ENCODE results near the gene FASLG. TPM values are rescaled to one million over a fixed set of nuclear protein-coding genes. Genes with fewer than 3 reads are reported as not detected.

The FASLG gene
- total and polyA plus RNA-seq, 10 of the 15 experiments (the other 5 are each of a cell fraction or from before 2014, with no cell fraction given) = 0.05 to 4.0 (median 0.09) TPM; not detected in 2

DNA sequence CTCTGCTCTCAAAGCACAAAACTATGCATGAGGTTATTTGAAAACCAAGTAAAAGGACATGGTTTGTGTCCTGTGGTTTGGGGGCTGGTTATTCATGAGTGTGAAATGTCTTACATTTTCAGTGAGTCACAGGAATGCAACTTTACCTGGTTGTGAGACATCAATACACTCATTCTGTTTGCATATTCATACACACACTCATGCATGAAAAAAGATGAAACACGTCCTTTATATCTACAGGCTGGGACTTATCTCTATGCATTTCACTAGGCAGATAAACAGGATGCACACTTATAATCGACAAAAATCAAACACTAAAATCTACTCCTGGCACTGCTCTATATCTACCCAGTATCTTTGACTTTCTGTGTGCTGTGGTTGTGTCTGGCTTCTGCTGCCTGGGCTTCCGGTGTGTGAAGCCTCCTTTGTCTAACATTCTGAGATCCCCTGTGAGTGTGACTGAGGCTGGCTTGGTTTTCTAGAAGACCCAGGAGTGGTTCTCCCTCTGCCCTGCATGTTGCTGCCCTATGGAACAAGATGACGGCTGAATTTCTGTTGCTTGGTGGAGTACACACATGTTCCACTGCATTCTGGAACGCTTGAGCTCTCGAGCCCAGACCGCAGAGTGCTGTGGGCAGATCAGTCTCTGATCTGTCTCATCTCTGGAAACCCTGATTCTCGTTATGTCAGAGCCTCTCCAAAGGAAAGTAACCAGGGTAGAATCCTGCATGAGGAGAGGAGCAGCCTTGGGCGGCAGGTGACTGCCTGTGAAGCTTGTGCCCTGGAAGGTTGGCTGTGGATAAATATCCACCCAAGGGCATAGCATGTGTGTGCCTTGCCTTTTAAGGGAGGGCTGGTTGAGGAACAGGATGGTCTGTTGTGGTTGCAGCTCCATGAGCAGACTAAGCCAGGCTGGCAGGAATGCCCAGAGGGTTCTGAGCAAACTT lies 19.7 kb upstream of the FASLG start:
- Histone ChIP-seq H3K27me3 (replicated peaks in 1 of 2; ENCODE audit: control insufficient read depth in 2 of 2, insufficient read depth in 2 of 2, low read length in 1 of 2) (peaks cover 0 to 5% of the 10 kb centered on the region in 2 experiments; a peak in 2 of 4 replicates), H3K4me3 (no peak overlapping the region; the same call in 1 of the 2 replicates), H3K4me2 (ENCODE audit: control insufficient read depth, insufficient read depth) (peak overlapping the region; percentile 80), H2AFZ (ENCODE audit: control insufficient read depth, low read depth, low read length) (no peak overlapping the region; the same call in 1 of the 2 replicates), H3K27ac (ENCODE audit: control insufficient read depth, insufficient read depth) (no peak overlapping the region), H3K36me3 (ENCODE audit: control insufficient read depth in 2 of 2, insufficient read depth in 2 of 2, low read length in 1 of 2) (no peaks in the 10 kb centered on the region), H3K79me2 (ENCODE audit: control insufficient read depth, insufficient read depth, low read length) (no peaks in the 10 kb centered on the region), H4K20me1 (ENCODE audit: control insufficient read depth, insufficient read depth) (no peaks in the 10 kb centered on the region), H3K4me1 (ENCODE audit: control insufficient read depth, insufficient read depth, low read length) (peaks cover 31% of the 10 kb centered on the region), H3K9ac (ENCODE audit: control insufficient read depth, insufficient read depth, low read length) (no peak overlapping the region), H3K9me3 (replicated peaks; ENCODE audit: control insufficient read depth, insufficient read depth, low read length) (no peaks in the 10 kb centered on the region)
- in situ Hi-C loops (cut with MboI) = no loop called here
- RAD21 ChIA-PET (ENCODE audit: unreplicated experiment) = interaction anchor here (0.6 kb wide), 1 partner anchor 23 kb away, joined by 3 read pairs; no protein-coding TSS in a partner anchor
- POLR2A ChIA-PET = no interaction called here
- WGBS (ENCODE audit: insufficient coverage, insufficient replicate concordance, low lambda C conversion rate, missing lambda C conversion rate) = 0% methylated on average over 9 of the region's 9 CpGs
- intact Hi-C loops (cut with micrococcal nuclease; ENCODE audit: unreplicated experiment) = no loop called here
- peak; percentile 19 for DNase-seq (ENCODE audit: low read depth, low spot score)
- CTCF ChIA-PET = interaction anchor here (0.7 to 2.2 kb wide), 5 partner anchors 20 to 80 kb away, joined by 3 to 4 read pairs (median 4); no protein-coding TSS in a partner anchor
- peak; percentile 96 for FAIRE-seq
- SMC1A ChIA-PET (ENCODE audit: uncharacterized antibody, unreplicated experiment) = interaction anchor here (0.9 to 1.4 kb wide), 7 partner anchors 9 to 80 kb away, joined by 3 to 6 read pairs (median 3); partner anchors contain the start of gene FASLG
- BruUV-seq (replicated peaks) = no TSS peak
- ATAC-seq = peak; percentile 89
- TF ChIP-seq IRF4 (IDR thresholded peaks at IDR 0.05; ENCODE audit: low read depth, low read length) = peak; percentile 63; the same call in 1 of the 2 replicates
- no peak for TF ChIP-seq POLR2AphosphoS2 (IDR thresholded peaks at IDR 0.05; ENCODE audit: low read depth, low read length)
- 0 out of 4 replicates have a peak, but pooled peaks of 1 of the 2 experiments have one; percentile 23 for TF ChIP-seq ETV6 (conservative IDR thresholded peaks at IDR 0.05 in 1 of 2, IDR thresholded peaks at IDR 0.05 in 1 of 2; ENCODE audit: borderline replicate concordance in 1 of 2, low read depth in 1 of 2)
- 0 out of 2 replicates have a peak, but pooled peaks have one; percentile 37 for TF ChIP-seq NFIC (IDR thresholded peaks at IDR 0.05; ENCODE audit: low read depth, low read length)
- TF ChIP-seq DPF2 (IDR thresholded peaks at IDR 0.05) = 0 out of 2 replicates have a peak, but pooled peaks have one; percentile 13
- peak; percentile 36 for TF ChIP-seq JUNB (IDR thresholded peaks at IDR 0.05)
- peak; percentile 13 to 31; a peak in 1 of 4 replicates for TF ChIP-seq BHLHE40 (IDR thresholded peaks at IDR 0.05; ENCODE audit: borderline replicate concordance in 1 of 2, low read depth in 2 of 2, low read length in 1 of 2)
- TF ChIP-seq, protein P1, sequence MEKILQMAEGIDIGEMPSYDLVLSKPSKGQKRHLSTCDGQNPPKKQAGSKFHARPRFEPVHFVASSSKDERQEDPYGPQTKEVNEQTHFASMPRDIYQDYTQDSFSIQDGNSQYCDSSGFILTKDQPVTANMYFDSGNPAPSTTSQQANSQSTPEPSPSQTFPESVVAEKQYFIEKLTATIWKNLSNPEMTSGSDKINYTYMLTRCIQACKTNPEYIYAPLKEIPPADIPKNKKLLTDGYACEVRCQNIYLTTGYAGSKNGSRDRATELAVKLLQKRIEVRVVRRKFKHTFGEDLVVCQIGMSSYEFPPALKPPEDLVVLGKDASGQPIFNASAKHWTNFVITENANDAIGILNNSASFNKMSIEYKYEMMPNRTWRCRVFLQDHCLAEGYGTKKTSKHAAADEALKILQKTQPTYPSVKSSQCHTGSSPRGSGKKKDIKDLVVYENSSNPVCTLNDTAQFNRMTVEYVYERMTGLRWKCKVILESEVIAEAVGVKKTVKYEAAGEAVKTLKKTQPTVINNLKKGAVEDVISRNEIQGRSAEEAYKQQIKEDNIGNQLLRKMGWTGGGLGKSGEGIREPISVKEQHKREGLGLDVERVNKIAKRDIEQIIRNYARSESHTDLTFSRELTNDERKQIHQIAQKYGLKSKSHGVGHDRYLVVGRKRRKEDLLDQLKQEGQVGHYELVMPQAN (conservative IDR thresholded peaks at IDR 0.05) = no peak
- TF ChIP-seq JUND (IDR thresholded peaks at IDR 0.05; ENCODE audit: low read depth, low read length) = no peak
- TF ChIP-seq RUNX3 (IDR thresholded peaks at IDR 0.05; ENCODE audit: low read length) = peak; percentile 92
- TF ChIP-seq SREBF1 (IDR thresholded peaks at IDR 0.05; ENCODE audit: low read length) = no peak
- TF ChIP-seq IKZF2 (IDR thresholded peaks at IDR 0.05) = peak in 1 of 2 experiments; percentile 31; a peak in 1 of 4 replicates
- no peak for TF ChIP-seq SMC3 (IDR thresholded peaks at IDR 0.05; ENCODE audit: borderline replicate concordance, low read length)
- TF ChIP-seq BCL11A (IDR thresholded peaks at IDR 0.05; ENCODE audit: low read depth, low read length) = peak; percentile 33; the same call in 1 of the 2 replicates
- TF ChIP-seq SP1 (IDR thresholded peaks at IDR 0.05; ENCODE audit: low read depth, low read length) = no peak
- TF ChIP-seq EED (IDR thresholded peaks at IDR 0.05; ENCODE audit: low read depth) = 0 out of 2 replicates have a peak, but pooled peaks have one; percentile 45
- peak; percentile 66 for TF ChIP-seq CBFB (IDR thresholded peaks at IDR 0.05; ENCODE audit: low read depth)
- TF ChIP-seq POU2F2 (IDR thresholded peaks at IDR 0.05; ENCODE audit: borderline replicate concordance, low read depth, low read length) = peak; percentile 89; the same call in 2 of the 3 replicates

All from GM12878 (cell line).